Epithelial cell of esophagus (primary cell): ENCODE data around the gene PRR35.

Experiments used
- DNase-seq: peaks from one replicate; pipeline ENCODE4 v3.0.0; 2010; ENCODE audit warnings: low read depth
- H3K4me3 ChIP-seq: 2 replicates; pipeline ENCODE4 v1.5.1; 2011; ENCODE audit warnings: mild to moderate bottlenecking, low read length, control low read depth
- TF ChIP-seq, protein P1 (sequence below): IDR thresholded peaks from 2 replicates; pipeline ENCODE4 v1.5.1; 2011; ENCODE audit warnings: low read depth, mild to moderate bottlenecking, low read length, control low read depth, inconsistent platforms; ENCODE audit not compliant: insufficient read depth; ENCODE audit errors: missing control alignments

PRR35 gene

GRCh38 chr16:590188-590814, 30.1 kb downstream of the PRR35 start:
- TF ChIP-seq, protein P1, sequence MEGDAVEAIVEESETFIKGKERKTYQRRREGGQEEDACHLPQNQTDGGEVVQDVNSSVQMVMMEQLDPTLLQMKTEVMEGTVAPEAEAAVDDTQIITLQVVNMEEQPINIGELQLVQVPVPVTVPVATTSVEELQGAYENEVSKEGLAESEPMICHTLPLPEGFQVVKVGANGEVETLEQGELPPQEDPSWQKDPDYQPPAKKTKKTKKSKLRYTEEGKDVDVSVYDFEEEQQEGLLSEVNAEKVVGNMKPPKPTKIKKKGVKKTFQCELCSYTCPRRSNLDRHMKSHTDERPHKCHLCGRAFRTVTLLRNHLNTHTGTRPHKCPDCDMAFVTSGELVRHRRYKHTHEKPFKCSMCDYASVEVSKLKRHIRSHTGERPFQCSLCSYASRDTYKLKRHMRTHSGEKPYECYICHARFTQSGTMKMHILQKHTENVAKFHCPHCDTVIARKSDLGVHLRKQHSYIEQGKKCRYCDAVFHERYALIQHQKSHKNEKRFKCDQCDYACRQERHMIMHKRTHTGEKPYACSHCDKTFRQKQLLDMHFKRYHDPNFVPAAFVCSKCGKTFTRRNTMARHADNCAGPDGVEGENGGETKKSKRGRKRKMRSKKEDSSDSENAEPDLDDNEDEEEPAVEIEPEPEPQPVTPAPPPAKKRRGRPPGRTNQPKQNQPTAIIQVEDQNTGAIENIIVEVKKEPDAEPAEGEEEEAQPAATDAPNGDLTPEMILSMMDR, result no peak
- peak; percentile 54 for DNase-seq

GRCh38 chr16:590815-591200, 30.6 kb downstream of the PRR35 start:
- peak overlapping the region; percentile 88 for H3K4me3 ChIP-seq
- no peak for DNase-seq
- TF ChIP-seq, protein P1, result no peak

More at GRCh38 chr16:590188-590814, 30.1 kb downstream of the PRR35 start:
- peak overlapping the region; percentile 88 for H3K4me3 ChIP-seq

- H3K4me3 ChIP-seq, result peak overlapping the region; percentile 88
- DNase-seq, result peak; percentile 50
- TF ChIP-seq, protein P1, result no peak
These were observed 31.0 kb downstream of the PRR35 start for GRCh38 chr16:591231-591630.

GRCh38 chr16:591892-592517, 31.8 kb downstream of the PRR35 start:
- peak overlapping the region; percentile 50 for H3K4me3 ChIP-seq
- TF ChIP-seq, protein P1, result no peak
- peak; percentile 11 for DNase-seq

- H3K4me3 ChIP-seq, result peak overlapping the region; percentile 50
- TF ChIP-seq, protein P1, result peak; percentile 82
- DNase-seq, result peak; percentile 99
These were observed 32.5 kb downstream of the PRR35 start for GRCh38 chr16:592518-593306.

DNA sequence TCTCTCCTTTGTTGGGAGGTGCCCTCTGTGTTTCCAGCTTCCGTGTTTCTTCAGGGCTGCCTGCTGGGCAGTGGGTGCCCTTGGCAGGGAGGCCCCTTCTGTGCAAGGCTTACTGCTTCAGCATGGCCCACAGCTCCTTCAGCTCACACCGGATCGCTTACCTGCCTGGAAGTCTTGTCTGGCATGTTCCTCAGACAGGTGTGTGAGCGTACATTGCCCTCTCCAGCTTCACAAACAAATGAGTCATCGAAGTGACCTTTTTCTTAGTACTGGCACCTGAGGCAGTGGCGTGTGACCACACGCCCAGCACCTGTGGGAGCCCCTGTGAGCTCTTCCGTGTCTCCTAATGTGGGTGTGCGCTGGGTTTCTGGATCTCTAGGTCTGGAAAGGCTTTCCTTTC, 33.2 kb downstream of the PRR35 start:
- TF ChIP-seq, protein P1, result no peak
- peak; percentile 94 for DNase-seq
- H3K4me3 ChIP-seq, result peak overlapping the region; percentile 50
